ENCODE data around the gene PHF1. TPM values are rescaled to one million over a fixed set of nuclear protein-coding genes. Genes with fewer than 3 reads are reported as not detected.

The PHF1 gene
- total RNA-seq, 2 donors from 2014 or later, result 28.3 to 41.2 TPM

DNA sequence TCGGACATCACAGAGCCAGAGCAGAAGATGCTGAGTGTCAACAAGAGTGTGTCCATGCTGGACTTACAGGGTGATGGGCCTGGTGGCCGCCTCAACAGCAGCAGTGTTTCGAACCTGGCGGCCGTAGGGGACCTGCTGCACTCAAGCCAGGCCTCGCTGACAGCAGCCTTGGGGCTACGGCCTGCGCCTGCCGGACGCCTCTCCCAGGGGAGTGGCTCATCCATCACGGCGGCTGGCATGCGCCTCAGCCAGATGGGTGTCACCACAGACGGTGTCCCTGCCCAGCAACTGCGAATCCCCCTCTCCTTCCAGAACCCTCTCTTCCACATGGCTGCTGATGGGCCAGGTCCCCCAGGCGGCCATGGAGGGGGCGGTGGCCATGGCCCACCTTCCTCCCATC, 32.2 kb downstream of the PHF1 start:
- intact Hi-C loops (cut with DNase I, micrococcal nuclease), result no loop called here
- ATAC-seq (no peak), DNase-seq (no peak)

DNA sequence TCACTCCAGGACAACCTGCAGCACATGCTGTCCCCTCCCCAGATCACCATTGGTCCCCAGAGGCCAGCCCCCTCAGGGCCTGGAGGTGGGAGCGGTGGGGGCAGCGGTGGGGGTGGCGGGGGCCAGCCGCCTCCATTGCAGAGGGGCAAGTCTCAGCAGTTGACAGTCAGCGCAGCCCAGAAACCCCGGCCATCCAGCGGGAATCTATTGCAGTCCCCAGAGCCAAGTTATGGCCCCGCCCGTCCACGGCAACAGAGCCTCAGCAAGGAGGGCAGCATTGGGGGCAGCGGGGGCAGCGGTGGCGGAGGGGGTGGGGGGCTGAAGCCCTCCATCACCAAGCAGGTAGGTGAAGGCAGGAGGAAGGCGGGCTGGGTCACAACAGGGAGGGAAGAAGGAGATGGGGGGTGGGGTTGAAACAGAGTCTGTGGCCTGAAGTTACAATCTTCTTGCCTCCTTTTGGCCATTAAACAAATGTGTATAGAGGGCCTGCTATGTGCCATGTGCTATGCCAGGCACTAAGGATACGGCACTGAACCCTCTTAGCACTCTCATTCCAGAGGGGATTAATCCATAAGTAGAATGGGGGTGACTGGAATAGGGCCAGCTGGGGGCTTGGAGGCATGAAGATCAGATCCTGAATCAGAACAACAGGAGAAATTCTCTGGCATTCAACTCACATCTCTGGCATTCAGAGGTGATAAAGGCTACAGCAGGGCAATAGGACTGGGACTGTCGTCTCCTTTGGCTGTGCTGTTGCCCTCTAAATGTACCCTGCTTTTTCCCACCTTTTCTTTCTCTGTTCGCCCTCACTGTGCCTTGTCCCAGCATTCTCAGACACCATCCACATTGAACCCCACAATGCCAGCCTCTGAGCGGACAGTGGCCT, 33.0 kb downstream of the PHF1 start:
- ATAC-seq (no peak), DNase-seq (no peak)
- intact Hi-C loops (cut with DNase I, micrococcal nuclease), result no loop called here

DNA sequence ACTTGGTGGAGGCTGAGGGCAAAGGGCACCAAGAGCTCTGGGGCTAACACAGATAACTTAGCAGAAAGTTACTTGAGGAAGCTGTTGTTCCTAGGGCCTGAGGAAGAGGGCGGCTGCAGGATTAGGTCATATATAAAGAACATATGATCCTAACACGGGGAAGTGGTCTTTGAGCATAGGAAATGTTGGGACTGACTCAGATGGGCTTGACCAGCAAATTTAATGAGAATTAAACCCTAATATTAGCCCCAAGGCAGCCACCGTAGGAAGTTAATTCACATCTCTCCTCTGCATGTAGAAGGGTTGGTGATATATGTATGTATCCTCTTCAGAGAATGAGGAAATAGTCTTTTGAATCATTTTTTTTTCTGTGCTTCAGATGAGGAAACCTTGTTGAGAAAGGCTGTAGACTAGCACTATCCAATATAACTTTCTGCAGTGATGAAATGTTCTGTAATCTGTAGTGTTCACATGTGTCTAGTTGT, 34.3 kb downstream of the PHF1 start:
- intact Hi-C loops (cut with DNase I, micrococcal nuclease), result no loop called here
- no peak for ATAC-seq
- no peak for DNase-seq

DNA sequence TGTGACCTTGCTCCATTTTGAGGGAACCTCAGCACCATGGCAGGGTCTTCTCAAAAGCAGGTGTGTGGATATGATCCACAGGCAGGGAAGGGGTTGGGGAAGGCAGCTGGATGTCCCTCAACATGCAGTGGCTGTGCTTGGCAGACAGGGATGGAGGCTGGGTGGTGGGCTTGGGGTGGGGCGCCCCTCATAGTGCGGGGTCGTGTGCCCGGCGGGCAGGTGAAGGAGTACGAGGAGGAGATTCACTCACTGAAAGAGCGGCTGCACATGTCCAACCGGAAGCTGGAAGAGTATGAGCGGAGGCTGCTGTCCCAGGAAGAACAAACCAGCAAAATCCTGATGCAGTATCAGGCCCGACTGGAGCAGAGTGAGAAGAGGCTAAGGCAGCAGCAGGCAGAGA, 35.5 kb downstream of the PHF1 start:
- ATAC-seq, result no peak
- no peak for DNase-seq
- intact Hi-C loops (cut with DNase I, micrococcal nuclease), result no loop called here

DNA sequence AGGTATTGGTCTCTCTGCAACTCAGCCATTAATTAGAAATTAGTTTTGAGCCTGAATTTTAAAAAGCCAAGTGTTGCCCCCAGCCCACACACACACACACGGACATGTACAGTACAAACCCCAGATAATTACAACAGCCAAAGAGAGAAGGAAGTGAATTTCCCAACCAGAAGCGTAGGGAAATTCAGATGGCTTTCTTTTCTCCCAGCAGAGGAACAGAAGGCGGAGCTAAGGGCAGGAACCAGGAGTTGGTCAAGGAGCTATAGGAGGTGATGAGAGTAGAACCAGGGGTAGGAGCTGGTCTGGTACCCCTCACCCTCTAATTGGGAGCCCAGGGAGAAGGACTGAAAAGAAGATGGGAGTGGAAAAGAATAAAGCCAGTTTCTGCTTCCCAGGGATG, 39.6 kb downstream of the PHF1 start:
- intact Hi-C loops (cut with DNase I, micrococcal nuclease), result loop anchor here in 1 of 2 donors (10.0 kb wide), 1 partner anchor 66 kb away; no protein-coding TSS in a partner anchor

DNA sequence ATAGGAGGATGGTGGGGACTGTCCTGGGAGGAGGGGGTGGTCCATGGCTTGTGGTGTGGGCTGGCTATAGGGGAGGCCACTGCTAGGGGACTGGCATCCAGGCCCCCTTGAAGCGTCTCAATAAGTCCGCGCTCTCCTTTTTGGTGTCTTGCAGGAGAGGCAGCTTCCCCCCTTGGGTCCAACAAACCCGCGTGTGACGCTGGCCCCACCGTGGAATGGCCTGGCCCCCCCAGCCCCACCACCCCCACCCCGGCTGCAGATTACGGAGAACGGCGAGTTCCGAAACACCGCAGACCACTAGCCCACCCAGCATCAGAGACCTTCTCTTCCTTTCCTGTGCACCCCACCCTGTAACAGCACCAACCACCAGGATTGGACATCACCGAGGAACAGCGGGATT, 40.8 kb downstream of the PHF1 start:
- no peak for DNase-seq

More for the DNA sequence above, 39.6 kb downstream of the PHF1 start:
- DNase-seq (no peak), ATAC-seq (no peak)

DNA sequence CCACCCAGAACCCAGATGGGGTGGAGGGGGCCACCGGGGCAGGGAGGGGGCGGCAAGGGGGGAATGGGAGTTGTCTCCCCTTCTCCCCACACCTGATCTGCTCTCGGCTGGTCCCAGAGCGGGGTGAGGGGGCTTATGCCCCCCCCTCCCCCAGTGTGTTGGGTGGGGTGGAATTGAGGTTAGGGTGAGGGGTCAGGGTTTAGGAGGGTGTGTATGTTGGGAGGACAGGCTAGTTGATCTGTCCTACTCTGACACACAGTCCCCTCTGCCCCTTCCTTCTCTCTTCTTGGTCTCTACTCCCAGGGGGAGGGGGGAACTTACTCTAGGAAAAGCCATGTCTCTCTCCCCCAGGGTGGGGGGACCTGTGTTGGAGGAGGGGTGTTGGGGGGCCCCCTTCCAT, 41.7 kb downstream of the PHF1 start:
- no peak for DNase-seq
- intact Hi-C loops (cut with DNase I, micrococcal nuclease), result loop anchor here in 1 of 2 donors (10.0 kb wide), 1 partner anchor 68 kb away; no protein-coding TSS in a partner anchor
- ATAC-seq, result no peak

More for the DNA sequence above, 40.8 kb downstream of the PHF1 start:
- ATAC-seq, result no peak
- intact Hi-C loops (cut with DNase I, micrococcal nuclease), result loop anchor here in 1 of 2 donors (10.0 kb wide), 1 partner anchor 67 kb away; no protein-coding TSS in a partner anchor

DNA sequence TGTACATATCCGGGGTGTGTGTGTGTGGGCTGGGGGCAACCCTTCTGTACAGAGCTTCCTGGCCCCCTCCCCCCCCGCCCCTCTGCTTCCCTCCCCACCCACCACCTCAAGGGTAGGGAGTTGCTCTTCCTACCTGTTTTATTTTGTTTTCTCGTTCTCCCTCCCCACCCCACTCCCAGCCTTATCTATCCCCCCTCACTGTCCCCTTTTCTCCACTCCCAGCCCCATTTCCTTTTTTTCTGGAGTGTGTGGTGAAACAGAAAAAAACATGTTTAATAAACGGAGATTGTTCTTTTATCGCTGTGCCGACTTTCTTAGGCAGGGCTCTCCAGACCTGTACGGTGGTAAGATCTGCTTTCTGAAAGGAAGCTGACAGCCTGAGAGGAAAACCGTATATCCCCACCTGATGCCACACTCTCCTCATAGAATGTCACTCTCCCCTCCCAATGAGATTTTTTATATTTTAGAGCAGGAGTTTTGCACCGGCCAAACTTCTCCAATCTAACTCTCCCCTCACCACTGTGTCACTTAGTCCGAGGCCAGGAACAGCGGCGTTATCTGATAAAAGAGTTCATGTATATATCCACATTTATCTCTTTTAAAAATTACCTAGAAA, 42.7 kb downstream of the PHF1 start:
- DNase-seq (no peak), ATAC-seq (no peak)
- intact Hi-C loops (cut with DNase I, micrococcal nuclease), result loop anchor here in 1 of 2 donors (10.0 kb wide), 1 partner anchor 69 kb away; no protein-coding TSS in a partner anchor

DNA sequence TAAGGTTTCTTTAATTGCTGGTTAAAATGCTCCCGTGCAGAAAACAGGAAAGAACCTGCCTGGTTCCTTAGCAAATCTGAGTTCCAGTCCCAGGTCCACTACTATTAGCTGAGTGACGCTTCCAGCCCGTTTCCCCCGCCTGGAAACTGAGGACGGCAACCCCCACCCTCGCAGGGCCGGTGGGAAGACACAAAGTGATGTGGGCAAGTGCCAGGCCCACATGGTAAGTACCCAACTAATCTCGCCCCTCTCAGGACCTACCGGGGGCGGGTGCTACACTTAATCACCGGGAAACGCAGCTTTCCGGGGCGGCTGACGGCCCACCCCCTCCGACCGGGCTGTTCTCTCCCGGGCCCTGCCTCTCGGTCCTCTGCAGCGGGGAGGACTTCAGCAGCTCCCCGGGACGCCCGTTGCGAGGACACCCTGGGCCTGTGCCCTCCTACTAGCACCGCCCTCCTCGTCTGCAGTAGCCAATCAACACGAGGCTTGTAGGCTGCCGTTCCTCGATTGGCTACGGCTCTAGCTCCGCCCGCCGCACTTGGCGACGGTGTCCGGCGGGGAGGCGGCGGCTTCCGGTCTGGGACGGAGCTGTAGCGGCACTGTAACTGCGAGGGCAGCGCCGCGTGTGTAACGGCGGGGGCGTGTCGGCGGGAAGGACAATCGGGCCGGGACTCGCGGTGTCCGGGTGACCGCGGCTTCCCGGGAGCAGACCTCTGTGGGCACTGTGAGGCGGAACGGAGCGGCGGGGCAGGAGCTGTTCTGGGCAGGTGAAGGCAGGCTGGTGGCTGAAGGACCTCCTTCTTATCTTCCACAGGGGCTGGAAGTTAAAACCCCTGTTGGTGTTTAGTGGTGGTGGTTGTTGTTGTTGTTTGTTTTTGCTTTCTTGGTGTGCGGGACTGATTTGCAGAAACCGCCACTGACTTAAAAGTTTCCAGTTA, 43.5 kb downstream of the PHF1 start, which contains the start of gene ZBTB9:
Gene ZBTB9 (plus strand): TSS at position 568 of the 938 bp plus-strand sequence. CDS start 525 bp downstream, outside the sequence.
- intact Hi-C loops (cut with DNase I, micrococcal nuclease), result loop anchor here in 1 of 2 donors (10.0 kb wide), 1 partner anchor 69 kb away; no protein-coding TSS in a partner anchor
- ATAC-seq (peak; percentile 99), DNase-seq (peak; percentile 97 to 98)

DNA sequence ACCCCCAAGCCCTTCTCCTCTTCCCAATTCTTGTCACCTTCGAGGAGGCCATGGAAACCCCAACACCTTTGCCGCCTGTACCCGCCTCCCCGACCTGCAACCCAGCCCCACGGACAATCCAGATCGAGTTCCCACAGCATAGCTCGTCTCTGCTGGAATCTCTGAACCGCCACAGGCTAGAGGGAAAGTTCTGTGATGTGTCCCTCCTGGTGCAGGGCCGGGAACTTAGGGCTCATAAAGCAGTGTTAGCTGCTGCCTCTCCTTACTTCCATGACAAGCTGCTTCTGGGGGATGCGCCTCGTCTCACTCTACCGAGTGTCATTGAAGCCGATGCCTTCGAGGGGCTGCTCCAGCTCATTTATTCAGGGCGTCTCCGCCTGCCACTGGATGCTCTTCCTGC, 44.2 kb downstream of the PHF1 start:
- intact Hi-C loops (cut with DNase I, micrococcal nuclease), result loop anchor here in 1 of 2 donors (10.0 kb wide), 1 partner anchor 70 kb away; no protein-coding TSS in a partner anchor

DNA sequence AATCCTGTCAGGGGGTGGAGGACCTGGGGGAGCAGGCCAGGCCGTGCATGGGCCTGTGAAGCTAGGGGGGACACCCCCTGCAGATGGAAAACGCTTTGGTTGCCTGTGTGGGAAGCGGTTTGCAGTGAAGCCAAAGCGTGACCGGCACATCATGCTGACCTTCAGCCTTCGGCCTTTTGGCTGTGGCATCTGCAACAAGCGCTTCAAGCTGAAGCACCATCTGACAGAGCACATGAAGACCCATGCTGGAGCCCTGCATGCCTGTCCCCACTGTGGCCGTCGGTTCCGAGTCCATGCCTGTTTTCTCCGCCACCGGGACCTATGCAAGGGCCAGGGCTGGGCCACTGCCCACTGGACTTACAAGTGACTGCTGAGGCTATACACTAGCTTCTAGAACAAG, 45.3 kb downstream of the PHF1 start:
- DNase-seq, result no peak
- intact Hi-C loops (cut with DNase I, micrococcal nuclease), result loop anchor here in 1 of 2 donors (10.0 kb wide), 1 partner anchor 71 kb away; no protein-coding TSS in a partner anchor
- no peak for ATAC-seq

More for the DNA sequence above, 44.2 kb downstream of the PHF1 start:
- no peak for DNase-seq
- ATAC-seq, result no peak

DNA sequence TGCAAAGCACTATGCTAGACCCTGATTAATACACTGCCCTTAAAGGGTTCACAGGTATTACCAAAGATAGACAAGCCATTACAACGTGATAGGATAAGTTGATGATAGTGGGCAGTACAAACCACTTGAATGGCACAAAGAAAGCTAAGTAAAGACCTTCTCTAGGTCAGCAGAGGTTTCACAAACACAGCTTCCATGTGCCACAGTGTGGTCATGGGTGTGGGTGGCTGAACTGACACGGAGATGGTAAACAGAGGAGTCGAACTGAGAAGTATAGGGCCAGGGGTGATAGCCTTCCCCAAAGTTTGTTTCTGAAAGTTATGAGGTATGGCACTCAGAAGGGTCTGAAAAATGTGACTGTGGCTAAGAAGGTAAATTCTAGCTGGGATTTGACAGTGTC, 47.9 kb downstream of the PHF1 start:
- no peak for ATAC-seq
- no peak for DNase-seq
- intact Hi-C loops (cut with DNase I, micrococcal nuclease), result loop anchor here in 1 of 2 donors (10.0 kb wide), 1 partner anchor 74 kb away; no protein-coding TSS in a partner anchor

DNA sequence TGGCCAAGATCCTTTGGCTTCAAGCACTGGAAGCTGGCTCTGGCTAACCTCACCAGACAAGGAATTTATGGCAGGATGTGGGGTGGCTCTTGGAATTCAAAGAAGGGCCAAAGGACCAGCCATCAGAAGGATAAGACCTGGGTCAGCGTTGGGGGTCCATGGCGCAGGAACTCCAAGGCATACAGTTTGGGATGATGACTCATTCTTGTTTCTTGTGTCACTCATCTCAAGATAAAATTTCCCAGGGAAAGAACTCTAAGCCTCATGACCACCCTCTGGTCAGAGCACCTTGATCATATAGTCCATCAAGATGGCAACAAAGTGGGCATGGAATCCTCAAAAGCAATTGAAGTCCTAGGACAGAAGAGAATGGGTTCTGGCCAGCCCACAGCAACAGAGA, 48.4 kb downstream of the PHF1 start:
- intact Hi-C loops (cut with DNase I, micrococcal nuclease), result loop anchor here in 1 of 2 donors (10.0 kb wide), 1 partner anchor 74 kb away; no protein-coding TSS in a partner anchor
- DNase-seq (no peak), ATAC-seq (no peak)

Small RNAs within 50 kb of the gene (microRNA-seq; reads per million reads assigned to microRNA genes)
- gene MIR5004, result 0 reads per million in 2 donors

Other genes with a start within 250 kb of the PHF1 start
- under 1 TPM; 0.45 to 0.55 TPM for gene COL11A2, start 218.5 kb upstream of the PHF1 start, total RNA-seq
- 10 to 100 TPM; 34.4 to 37.0 TPM for gene RXRB, start 210.3 kb upstream of the PHF1 start, total RNA-seq
- 100 to 1,000 TPM; 128 to 203 TPM for gene SLC39A7, start 210.1 kb upstream of the PHF1 start, total RNA-seq
- 10 to 100 TPM; 22.4 to 23.7 TPM for gene HSD17B8, start 206.4 kb upstream of the PHF1 start, total RNA-seq
- gene RING1, start 202.5 kb upstream of the PHF1 start, total RNA-seq, result 10 to 100 TPM; 27.4 to 29.7 TPM
- 10 to 100 TPM; 60.2 to 68.4 TPM for gene VPS52, start 139.1 kb upstream of the PHF1 start, total RNA-seq
- gene RPS18, start 138.9 kb upstream of the PHF1 start, total RNA-seq, result 1,000 to 10,000 TPM; 1,882 to 2,045 TPM
- 10 to 100 TPM; 34.8 to 40.3 TPM for gene B3GALT4, start 133.9 kb upstream of the PHF1 start, total RNA-seq
- gene WDR46, start 121.8 kb upstream of the PHF1 start, total RNA-seq, result 10 to 100 TPM; 27.7 to 29.3 TPM
- 10 to 100 TPM; 36.8 to 45.7 TPM for gene PFDN6, start 121.4 kb upstream of the PHF1 start, total RNA-seq
- gene RGL2, start 112.1 kb upstream of the PHF1 start, total RNA-seq, result 10 to 100 TPM; 21.5 to 35.0 TPM
- 100 to 1,000 TPM; 229 to 283 TPM for gene TAPBP, start 96.9 kb upstream of the PHF1 start, total RNA-seq
- 10 to 100 TPM; 19.9 to 21.3 TPM for gene ZBTB22, start 93.3 kb upstream of the PHF1 start, total RNA-seq
- gene DAXX, start 88.1 kb upstream of the PHF1 start, total RNA-seq, result 10 to 100 TPM; 33.5 to 35.3 TPM
- gene KIFC1, start 19.2 kb upstream of the PHF1 start, total RNA-seq, result 10 to 100 TPM in 1 of 2 donors, 1 to 10 TPM in 1; 4.1 to 14.7 TPM
- gene CUTA, start 7.1 kb downstream of the PHF1 start, total RNA-seq, result 100 to 1,000 TPM; 162 to 169 TPM
- 1 to 10 TPM; 6.8 to 9.1 TPM for gene SYNGAP1, start 9.1 kb downstream of the PHF1 start, total RNA-seq
- gene ZBTB9, start 43.6 kb downstream of the PHF1 start, total RNA-seq, result 1 to 10 TPM; 3.9 to 7.9 TPM
- 10 to 100 TPM; 85.6 to 93.5 TPM for gene BAK1, start 169.3 kb downstream of the PHF1 start, total RNA-seq
- gene ITPR3, start 210.3 kb downstream of the PHF1 start, total RNA-seq, result 100 to 1,000 TPM; 106 to 108 TPM